HL-60 (cell line): ENCODE results near the gene MT1X.

Experiments
- DNase-seq, 2 experiments: peaks; one replicate each; pipeline ENCODE4 v3.0.0-alpha.2; 2010 to 2020; ENCODE audit warnings: low read depth in 1 of 2, low spot score in 1 of 2
- H3K27ac ChIP-seq: fragments of 250-450 bp; sonication (Bioruptor Pico); replicated peaks from 2 replicates; pipeline ENCODE4 v1.5.1; 2020; ENCODE audit warnings: mild to moderate bottlenecking, moderate library complexity
- H3K27me3 ChIP-seq: fragments of 250-450 bp; sonication (Bioruptor Pico); 2 replicates; pipeline ENCODE4 v1.5.1; 2021; ENCODE audit warnings: mild to moderate bottlenecking, moderate library complexity; ENCODE audit not compliant: insufficient read depth, poor library complexity, severe bottlenecking
- H3K4me3 ChIP-seq: replicated peaks from 2 replicates; pipeline ENCODE4 v1.5.1; 2011; ENCODE audit warnings: mild to moderate bottlenecking, control low read depth, low read length; ENCODE audit not compliant: insufficient read depth
- CTCF ChIP-seq: IDR thresholded peaks from one replicate; pipeline ENCODE4 v1.5.1; 2011; ENCODE audit warnings: low read length, control low read depth, inconsistent platforms; ENCODE audit not compliant: insufficient read depth
- GABPA ChIP-seq: IDR thresholded peaks from 2 replicates; pipeline ENCODE4 v1.6.1; 2012; ENCODE audit warnings: low read depth
- POLR2AphosphoS5 ChIP-seq: IDR thresholded peaks from 2 replicates; pipeline ENCODE4 v1.6.1; 2012; ENCODE audit warnings: low read depth
- REST ChIP-seq: IDR thresholded peaks from 2 replicates; pipeline ENCODE4 v1.6.1; 2012; ENCODE audit warnings: low read depth; ENCODE audit not compliant: insufficient replicate concordance
- SPI1 ChIP-seq: IDR thresholded peaks from 2 replicates; pipeline ENCODE4 v1.6.1; 2012; ENCODE audit warnings: low read depth, mild to moderate bottlenecking, borderline replicate concordance

Gene MT1X

GRCh38 chr16:56643080-56643778 lies 39.0 kb upstream of the MT1X start:
- Histone ChIP-seq H3K4me3 (peak overlapping the region; percentile 24), H3K27ac (no peak overlapping the region), H3K27me3 (peaks cover 73% of the 10 kb centered on the region)
- TF ChIP-seq GABPA (no peak), CTCF (peak; percentile 31), SPI1 (no peak)
- DNase-seq, result peak; percentile 56 to 65

- peaks cover 72% of the 10 kb centered on the region for H3K27me3 ChIP-seq
- peak; percentile 79 for TF ChIP-seq REST
- no peak for TF ChIP-seq CTCF
- no peak overlapping the region for H3K27ac ChIP-seq
- DNase-seq, result no peak
- H3K4me3 ChIP-seq, result no peak overlapping the region
These were observed 38.4 kb upstream of the MT1X start for GRCh38 chr16:56643833-56644232.

- Histone ChIP-seq H3K27ac (no peak overlapping the region), H3K27me3 (peaks cover 68% of the 10 kb centered on the region), H3K4me3 (no peak overlapping the region)
- TF ChIP-seq POLR2AphosphoS5, result no peak
- no peak for TF ChIP-seq REST
- no peak for TF ChIP-seq CTCF
- no peak for TF ChIP-seq GABPA
- no peak for TF ChIP-seq SPI1
- no peak for DNase-seq
These were observed 37.0 kb upstream of the MT1X start for GRCh38 chr16:56645311-56645710.

GRCh38 chr16:56645838-56646237 lies 36.4 kb upstream of the MT1X start:
- peaks cover 65% of the 10 kb centered on the region for H3K27me3 ChIP-seq
- H3K4me3 ChIP-seq, result no peak overlapping the region
- DNase-seq, result no peak
- H3K27ac ChIP-seq, result no peak overlapping the region
- no peak for TF ChIP-seq CTCF
- peak; percentile 74 for TF ChIP-seq REST
